Measurements from ENCODE around the gene C1orf232.

The C1orf232 gene

GRCh38 chr1:26145960-26146294, 22.8 kb downstream of the C1orf232 start:
- Histone ChIP-seq H2AFZ (ENCODE audit: low read depth, low read length) (no peak overlapping the region), H3K4me2 (ENCODE audit: low read length, poor library complexity, severe bottlenecking) (no peak overlapping the region), H4K91ac (ENCODE audit: low read length) (no peak overlapping the region), H3K4me3 (ENCODE audit: insufficient read depth in 1 of 2, low read depth in 1 of 2, low read length in 2 of 2) (no peak overlapping the region), H3K4me1 (ENCODE audit: control insufficient read depth, insufficient read depth, low read depth, low read length) (peaks cover 3% of the 10 kb centered on the region), H2BK12ac (ENCODE audit: low read length in 2 of 2) (peak overlapping the region in 1 of 2 experiments; percentile 21), H3K23ac (ENCODE audit: low read length in 2 of 2) (no peak overlapping the region), H3K27me3 (ENCODE audit: control insufficient read depth in 1 of 2, insufficient read depth in 1 of 2, low read length in 2 of 2) (peaks cover 48 to 51% of the 10 kb centered on the region in 2 experiments), H2BK120ac (ENCODE audit: low read depth, low read length) (no peak overlapping the region), H3K14ac (ENCODE audit: low read length in 2 of 2) (no peak overlapping the region), H3K4ac (ENCODE audit: low read depth in 1 of 2, low read length in 2 of 2) (peak overlapping the region in 1 of 2 experiments; percentile 64), H2BK15ac (ENCODE audit: low read depth, poor library complexity, severe bottlenecking) (no peak overlapping the region), H2BK5ac (ENCODE audit: low read depth, low read length, poor library complexity, severe bottlenecking) (no peak overlapping the region), H3K79me1 (replicated peaks; ENCODE audit: low read length, poor library complexity, severe bottlenecking) (no peaks in the 10 kb centered on the region), H2AK5ac (ENCODE audit: low read length, severe bottlenecking) (no peak overlapping the region), H3K18ac (ENCODE audit: low read depth in 1 of 2, low read length in 2 of 2) (no peak overlapping the region), H3K27ac (ENCODE audit: low read length, poor library complexity, severe bottlenecking) (no peak overlapping the region), H3K9me3 (ENCODE audit: control insufficient read depth, low read length) (no peaks in the 10 kb centered on the region), H3K36me3 (ENCODE audit: control insufficient read depth in 1 of 2, insufficient read depth in 2 of 2, low read depth in 1 of 2, low read length in 2 of 2) (no peaks in the 10 kb centered on the region), H3K9ac (ENCODE audit: low read length) (no peak overlapping the region), H4K8ac (ENCODE audit: low read length) (peak overlapping the region; percentile 40)
- WGBS, result 37% methylated on average over 6 of the region's 6 CpGs
- no peak for DNase-seq

GRCh38 chr1:26145041-26145959, 23.5 kb downstream of the C1orf232 start:
- Histone ChIP-seq H4K91ac (ENCODE audit: low read length) (peak overlapping the region; percentile 54), H3K4me1 (ENCODE audit: control insufficient read depth, insufficient read depth, low read depth, low read length) (peaks cover 3% of the 10 kb centered on the region), H3K27ac (ENCODE audit: low read length, poor library complexity, severe bottlenecking) (no peak overlapping the region), H3K9ac (ENCODE audit: low read length) (no peak overlapping the region), H3K23ac (ENCODE audit: low read length in 2 of 2) (no peak overlapping the region), H2BK120ac (ENCODE audit: low read depth, low read length) (no peak overlapping the region), H3K27me3 (ENCODE audit: control insufficient read depth in 1 of 2, insufficient read depth in 1 of 2, low read length in 2 of 2) (peaks cover 44 to 46% of the 10 kb centered on the region in 2 experiments), H3K9me3 (ENCODE audit: control insufficient read depth, low read length) (no peaks in the 10 kb centered on the region), H2AK5ac (ENCODE audit: low read length, severe bottlenecking) (no peak overlapping the region), H3K4me3 (ENCODE audit: insufficient read depth in 1 of 2, low read depth in 1 of 2, low read length in 2 of 2) (no peak overlapping the region), H4K8ac (ENCODE audit: low read length) (no peak overlapping the region), H3K18ac (ENCODE audit: low read depth in 1 of 2, low read length in 2 of 2) (no peak overlapping the region), H2BK12ac (ENCODE audit: low read length in 2 of 2) (peak overlapping the region in 1 of 2 experiments; percentile 21), H3K36me3 (ENCODE audit: control insufficient read depth in 1 of 2, insufficient read depth in 2 of 2, low read depth in 1 of 2, low read length in 2 of 2) (no peaks in the 10 kb centered on the region), H3K14ac (ENCODE audit: low read length in 2 of 2) (no peak overlapping the region), H3K4me2 (ENCODE audit: low read length, poor library complexity, severe bottlenecking) (no peak overlapping the region), H2BK5ac (ENCODE audit: low read depth, low read length, poor library complexity, severe bottlenecking) (no peak overlapping the region), H2AFZ (ENCODE audit: low read depth, low read length) (no peak overlapping the region), H2BK15ac (ENCODE audit: low read depth, poor library complexity, severe bottlenecking) (no peak overlapping the region), H3K79me1 (replicated peaks; ENCODE audit: low read length, poor library complexity, severe bottlenecking) (no peaks in the 10 kb centered on the region), H3K4ac (ENCODE audit: low read depth in 1 of 2, low read length in 2 of 2) (peak overlapping the region in 1 of 2 experiments; percentile 64)
- WGBS, result 41% methylated on average over 15 of the region's 19 CpGs
- DNase-seq, result peak; percentile 86

DNA sequence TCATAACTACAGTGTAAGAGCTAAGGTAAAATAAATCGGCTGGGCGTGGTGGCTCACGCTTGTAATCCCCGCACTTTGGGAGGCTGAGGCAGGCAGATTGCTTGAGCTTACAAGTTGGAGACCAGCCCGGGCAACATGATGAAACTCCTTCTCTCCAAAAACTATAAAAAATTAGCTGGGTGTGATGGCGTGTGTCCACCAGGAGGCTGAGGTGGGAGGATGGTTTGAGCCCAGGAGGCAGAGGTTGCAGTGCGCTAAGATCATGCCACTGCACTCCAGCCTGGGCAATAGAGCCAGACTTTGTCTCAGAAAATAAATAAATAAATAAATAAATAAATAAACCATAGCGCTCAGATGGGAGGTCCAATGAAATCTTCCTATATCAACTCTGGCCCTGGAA, 26.6 kb downstream of the C1orf232 start:
- Histone ChIP-seq H3K4me3 (ENCODE audit: insufficient read depth in 1 of 2, low read depth in 1 of 2, low read length in 2 of 2) (no peak overlapping the region), H3K79me1 (replicated peaks; ENCODE audit: low read length, poor library complexity, severe bottlenecking) (no peaks in the 10 kb centered on the region), H2AFZ (ENCODE audit: low read depth, low read length) (no peak overlapping the region), H3K14ac (ENCODE audit: low read length in 2 of 2) (no peak overlapping the region), H3K27me3 (ENCODE audit: control insufficient read depth in 1 of 2, insufficient read depth in 1 of 2, low read length in 2 of 2) (peaks cover 19 to 20% of the 10 kb centered on the region in 2 experiments), H2AK5ac (ENCODE audit: low read length, severe bottlenecking) (no peak overlapping the region), H4K8ac (ENCODE audit: low read length) (no peak overlapping the region), H4K91ac (ENCODE audit: low read length) (no peak overlapping the region), H3K9me3 (ENCODE audit: control insufficient read depth, low read length) (no peaks in the 10 kb centered on the region), H2BK120ac (ENCODE audit: low read depth, low read length) (no peak overlapping the region), H3K4me2 (ENCODE audit: low read length, poor library complexity, severe bottlenecking) (no peak overlapping the region), H3K4me1 (ENCODE audit: control insufficient read depth, insufficient read depth, low read depth, low read length) (peaks cover 1% of the 10 kb centered on the region), H3K36me3 (ENCODE audit: control insufficient read depth in 1 of 2, insufficient read depth in 2 of 2, low read depth in 1 of 2, low read length in 2 of 2) (no peaks in the 10 kb centered on the region), H3K4ac (ENCODE audit: low read depth in 1 of 2, low read length in 2 of 2) (no peak overlapping the region), H3K27ac (ENCODE audit: low read length, poor library complexity, severe bottlenecking) (no peak overlapping the region), H3K23ac (ENCODE audit: low read length in 2 of 2) (no peak overlapping the region), H3K9ac (ENCODE audit: low read length) (no peak overlapping the region), H3K18ac (ENCODE audit: low read depth in 1 of 2, low read length in 2 of 2) (no peak overlapping the region), H2BK5ac (ENCODE audit: low read depth, low read length, poor library complexity, severe bottlenecking) (no peak overlapping the region), H2BK12ac (ENCODE audit: low read length in 2 of 2) (no peak overlapping the region), H2BK15ac (ENCODE audit: low read depth, poor library complexity, severe bottlenecking) (no peak overlapping the region)
- WGBS, result over 99% methylated on average over 6 of the region's 8 CpGs
- no peak for DNase-seq

GRCh38 chr1:26138974-26139558, 29.7 kb downstream of the C1orf232 start:
- H3K27ac ChIP-seq (ENCODE audit: low read length, poor library complexity, severe bottlenecking), result no peak overlapping the region
- no peak overlapping the region for H2BK5ac ChIP-seq (ENCODE audit: low read depth, low read length, poor library complexity, severe bottlenecking)
- no peak overlapping the region for H3K23ac ChIP-seq (ENCODE audit: low read length in 2 of 2)
- no peak overlapping the region for H3K4me2 ChIP-seq (ENCODE audit: low read length, poor library complexity, severe bottlenecking)
- H2BK120ac ChIP-seq (ENCODE audit: low read depth, low read length), result no peak overlapping the region
- H3K4ac ChIP-seq (ENCODE audit: low read depth in 1 of 2, low read length in 2 of 2), result no peak overlapping the region
- no peak overlapping the region for H3K4me3 ChIP-seq (ENCODE audit: insufficient read depth in 1 of 2, low read depth in 1 of 2, low read length in 2 of 2)
- peaks cover 0 to 3% of the 10 kb centered on the region in 2 experiments for H3K27me3 ChIP-seq (ENCODE audit: control insufficient read depth in 1 of 2, insufficient read depth in 1 of 2, low read length in 2 of 2)
- H2AK5ac ChIP-seq (ENCODE audit: low read length, severe bottlenecking), result no peak overlapping the region
- 91% methylated on average over 2 of the region's 3 CpGs for WGBS
- H3K18ac ChIP-seq (ENCODE audit: low read depth in 1 of 2, low read length in 2 of 2), result no peak overlapping the region
- no peaks in the 10 kb centered on the region for H3K9me3 ChIP-seq (ENCODE audit: control insufficient read depth, low read length)
- H3K9ac ChIP-seq (ENCODE audit: low read length), result no peak overlapping the region
- no peak overlapping the region for H2BK15ac ChIP-seq (ENCODE audit: low read depth, poor library complexity, severe bottlenecking)
- H3K14ac ChIP-seq (ENCODE audit: low read length in 2 of 2), result no peak overlapping the region
- no peak overlapping the region for H4K8ac ChIP-seq (ENCODE audit: low read length)
- H3K36me3 ChIP-seq (ENCODE audit: control insufficient read depth in 1 of 2, insufficient read depth in 2 of 2, low read depth in 1 of 2, low read length in 2 of 2), result no peaks in the 10 kb centered on the region
- no peak for DNase-seq
- H3K79me1 ChIP-seq (replicated peaks; ENCODE audit: low read length, poor library complexity, severe bottlenecking), result no peaks in the 10 kb centered on the region
- H2BK12ac ChIP-seq (ENCODE audit: low read length in 2 of 2), result no peak overlapping the region
- peaks cover 1% of the 10 kb centered on the region for H3K4me1 ChIP-seq (ENCODE audit: control insufficient read depth, insufficient read depth, low read depth, low read length)
- H2AFZ ChIP-seq (ENCODE audit: low read depth, low read length), result no peak overlapping the region
- H4K91ac ChIP-seq (ENCODE audit: low read length), result no peak overlapping the region
